ENCODE results near the gene CHRNA10. TPM values are rescaled to one million over a fixed set of nuclear protein-coding genes. Genes with fewer than 3 reads are reported as not detected.

Gene CHRNA10
- 1 to 10 TPM; 1.3 to 1.4 TPM for total RNA-seq

- ChIA-PET CTCF (no interaction called here), POLR2A (no interaction called here)
Measured at GRCh38 chr11:3671334-3672254, at the start of gene CHRNA10. Gene CHRNA10, minus strand, starts transcription at chr11:3671384. Its CDS starts 72 bp downstream, at chr11:3671312.

- CTCF ChIA-PET = no interaction called here
- POLR2A ChIA-PET = no interaction called here
Measured at GRCh38 chr11:3712274-3712673, 41.1 kb upstream of the CHRNA10 start.

- ChIA-PET CTCF (no interaction called here), POLR2A (no interaction called here)
Measured at GRCh38 chr11:3710485-3711259, 39.5 kb upstream of the CHRNA10 start.

DNA sequence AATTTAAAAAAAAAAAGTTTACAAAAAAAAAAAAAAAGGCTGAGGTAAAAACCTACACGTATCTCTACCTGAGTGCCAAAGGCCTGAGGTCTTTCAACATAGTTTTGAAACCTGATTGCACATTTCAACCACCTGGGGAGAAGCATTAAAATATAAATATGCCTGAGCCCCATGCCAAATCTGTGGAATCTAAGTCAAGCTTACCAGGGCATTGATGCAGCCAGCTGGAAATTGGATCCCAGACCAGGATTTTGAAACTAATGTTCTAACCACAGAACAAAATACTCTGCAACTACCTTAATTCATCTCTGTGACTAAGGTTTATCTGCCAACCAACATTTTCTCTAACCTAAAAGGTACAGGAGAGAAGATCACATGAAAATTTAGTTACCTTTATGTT is 38.8 kb upstream of the CHRNA10 start:
- CTCF ChIA-PET = no interaction called here

DNA sequence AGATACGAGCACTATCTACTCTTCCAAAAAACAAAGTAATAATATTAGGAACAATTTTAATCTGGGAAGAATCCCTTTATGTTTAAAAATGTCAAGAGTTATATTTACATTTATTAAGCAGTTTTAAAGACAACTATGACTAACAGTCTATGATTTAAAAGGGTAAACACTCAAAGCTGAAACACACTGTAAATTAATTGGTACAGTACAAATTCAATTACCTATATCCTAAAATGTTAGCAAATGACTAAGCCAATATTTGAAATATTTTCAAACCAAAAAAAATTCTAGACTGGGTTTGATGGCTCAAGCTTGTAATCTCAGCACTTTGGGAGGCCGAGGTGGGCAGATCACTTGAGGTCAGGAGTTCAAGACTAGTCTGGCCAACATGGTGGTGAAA is 36.0 kb upstream of the CHRNA10 start:
- ChIA-PET POLR2A (no interaction called here), CTCF (no interaction called here)

More for the DNA sequence above, 38.8 kb upstream of the CHRNA10 start:
- POLR2A ChIA-PET = no interaction called here

GRCh38 chr11:3703383-3703782 is 32.2 kb upstream of the CHRNA10 start:
- POLR2A ChIA-PET = no interaction called here
- CTCF ChIA-PET = no interaction called here

GRCh38 chr11:3700910-3701309 is 29.7 kb upstream of the CHRNA10 start:
- POLR2A ChIA-PET = interaction anchor here (0.6 kb wide), 1 partner anchor 365 kb away, joined by 3 read pairs; no protein-coding TSS in a partner anchor
- CTCF ChIA-PET = interaction anchor here (1.8 kb wide), 1 partner anchor 107 kb away, joined by 5 read pairs; the partner anchor contains the start of gene PGAP2

DNA sequence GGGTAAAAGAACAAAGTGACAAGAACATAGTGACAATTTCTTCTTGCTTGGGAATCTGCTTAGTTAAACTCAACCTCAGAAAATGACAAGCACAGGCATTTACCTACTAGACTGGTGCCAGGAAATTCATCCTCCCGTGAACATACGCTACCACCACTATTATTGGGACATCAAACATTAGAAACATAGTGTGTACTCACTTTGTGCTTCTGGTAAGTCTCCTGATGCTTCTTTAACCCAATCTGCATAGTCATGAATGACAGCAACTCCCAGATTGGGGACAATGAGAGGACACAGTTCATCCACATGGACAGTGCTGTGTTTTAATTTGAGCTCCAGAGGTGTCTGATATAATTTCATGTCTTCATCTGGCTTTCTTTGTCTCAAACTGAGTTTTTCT is 29.2 kb upstream of the CHRNA10 start:
- POLR2A ChIA-PET = interaction anchor here (0.6 kb wide), 1 partner anchor 366 kb away, joined by 3 read pairs; no protein-coding TSS in a partner anchor
- CTCF ChIA-PET = no interaction called here

DNA sequence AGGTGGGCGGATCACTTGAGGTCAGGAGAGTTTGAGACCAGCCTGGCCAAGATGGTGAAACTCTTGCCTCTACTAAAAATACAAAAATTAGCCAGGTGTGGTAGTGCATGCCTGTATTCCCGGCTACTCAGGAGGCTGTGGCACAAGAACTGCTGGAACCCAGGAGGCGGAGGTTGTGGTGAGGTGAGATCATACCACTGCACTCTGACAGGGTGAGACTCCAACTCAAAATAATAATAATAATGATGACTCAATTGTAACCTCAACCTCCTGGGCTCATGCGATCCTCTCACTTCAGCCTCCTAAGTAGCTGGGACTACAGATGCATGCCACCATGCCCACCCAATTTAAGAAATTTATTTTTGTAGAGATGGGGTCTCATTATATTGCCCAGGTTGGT is 15.6 kb upstream of the CHRNA10 start:
- POLR2A ChIA-PET = no interaction called here
- CTCF ChIA-PET = no interaction called here

- POLR2A ChIA-PET = no interaction called here
- CTCF ChIA-PET = no interaction called here
Measured at GRCh38 chr11:3685923-3686322, 14.7 kb upstream of the CHRNA10 start.

GRCh38 chr11:3684819-3685172 is 13.6 kb upstream of the CHRNA10 start:
- ChIA-PET CTCF (interaction anchor here (0.7 to 1.0 kb wide), 2 partner anchors 9 to 1853 kb away, joined by 3 to 4 read pairs; no protein-coding TSS in a partner anchor), POLR2A (no interaction called here)

DNA sequence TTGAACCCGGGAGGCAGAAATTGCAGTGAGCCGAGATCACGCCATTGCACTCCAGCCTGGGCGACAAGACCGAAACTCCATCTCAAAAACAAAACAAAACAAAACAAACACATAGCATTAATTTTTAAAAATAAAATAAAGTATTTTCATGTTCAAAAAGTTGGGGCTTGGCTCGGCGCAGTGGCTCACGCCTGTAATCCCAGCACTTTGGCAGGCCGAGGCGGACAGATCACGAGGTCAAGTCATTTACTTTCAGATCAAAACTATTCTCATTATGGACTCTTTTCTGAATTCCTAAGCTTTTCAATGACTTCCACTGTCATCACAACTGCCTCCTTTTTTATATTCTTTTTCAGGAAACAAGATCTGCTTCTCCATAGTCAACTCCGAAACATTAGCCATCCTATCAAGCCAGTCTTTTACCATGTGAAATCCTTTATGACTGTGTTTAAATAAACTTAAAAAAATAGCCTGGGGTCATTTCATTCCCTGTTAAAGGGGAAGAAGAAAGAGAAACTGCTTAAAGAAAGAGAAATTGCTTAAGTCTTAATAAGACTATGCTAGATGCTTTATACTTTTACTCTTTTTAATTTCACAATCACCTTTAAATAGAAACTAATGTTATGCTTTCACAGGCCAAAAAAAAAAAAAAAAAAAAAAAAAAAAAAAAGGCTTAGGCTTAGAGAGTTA is 13.1 kb upstream of the CHRNA10 start:
- CTCF ChIA-PET = interaction anchor here (0.7 to 1.0 kb wide), 2 partner anchors 9 to 1852 kb away, joined by 3 to 4 read pairs; no protein-coding TSS in a partner anchor
- POLR2A ChIA-PET = no interaction called here

- ChIA-PET CTCF (no interaction called here), POLR2A (no interaction called here)
Measured at GRCh38 chr11:3683039-3683438, 11.9 kb upstream of the CHRNA10 start.

- ChIA-PET POLR2A (no interaction called here), CTCF (interaction anchor here (1.7 kb wide), 1 partner anchor 10 kb away, joined by 5 read pairs; no protein-coding TSS in a partner anchor)
Measured at GRCh38 chr11:3679077-3679476, 7.9 kb upstream of the CHRNA10 start.

DNA sequence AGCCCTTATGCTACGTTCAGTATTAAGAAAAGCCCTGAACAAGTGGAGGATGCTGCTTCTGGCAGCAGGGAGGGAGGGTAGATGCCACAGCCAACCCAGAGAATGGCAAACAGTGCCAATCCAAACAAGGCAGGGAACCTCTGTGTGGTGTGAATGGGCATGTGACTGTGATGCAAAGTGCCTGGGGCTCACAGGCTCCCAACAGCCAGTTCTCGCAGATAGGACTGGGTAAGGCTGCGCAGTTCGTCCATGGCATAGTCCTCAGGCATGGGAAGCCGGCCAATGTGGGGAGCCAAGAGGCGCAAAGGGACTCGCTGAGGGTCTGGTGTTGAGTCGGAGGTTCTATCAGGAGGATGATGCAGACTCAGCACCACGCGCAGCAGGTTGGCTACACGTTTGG is 4.8 kb upstream of the CHRNA10 start:
- CTCF ChIA-PET = interaction anchor here (0.8 kb wide), 1 partner anchor 9 kb away, joined by 3 read pairs; no protein-coding TSS in a partner anchor
- POLR2A ChIA-PET = no interaction called here

DNA sequence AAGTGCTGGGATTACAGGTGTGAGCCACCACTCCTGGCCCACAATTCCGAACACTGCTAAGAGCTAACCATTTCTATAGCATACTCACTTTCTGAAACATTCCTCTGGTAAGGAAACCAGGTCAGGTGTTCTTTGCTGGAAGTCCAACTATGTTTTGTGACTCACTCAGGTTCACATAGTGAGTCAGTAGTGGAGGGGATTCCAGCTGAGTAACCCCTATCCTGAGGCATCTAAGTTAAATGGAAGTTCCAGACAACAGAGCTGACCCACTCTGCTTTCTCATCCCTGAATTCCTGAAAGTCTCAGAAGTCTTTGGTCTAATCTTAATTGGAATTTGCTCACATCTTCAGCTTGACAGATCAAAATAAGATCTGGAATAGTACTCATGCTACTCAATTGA is 3.0 kb upstream of the CHRNA10 start:
- CTCF ChIA-PET = no interaction called here
- POLR2A ChIA-PET = no interaction called here

DNA sequence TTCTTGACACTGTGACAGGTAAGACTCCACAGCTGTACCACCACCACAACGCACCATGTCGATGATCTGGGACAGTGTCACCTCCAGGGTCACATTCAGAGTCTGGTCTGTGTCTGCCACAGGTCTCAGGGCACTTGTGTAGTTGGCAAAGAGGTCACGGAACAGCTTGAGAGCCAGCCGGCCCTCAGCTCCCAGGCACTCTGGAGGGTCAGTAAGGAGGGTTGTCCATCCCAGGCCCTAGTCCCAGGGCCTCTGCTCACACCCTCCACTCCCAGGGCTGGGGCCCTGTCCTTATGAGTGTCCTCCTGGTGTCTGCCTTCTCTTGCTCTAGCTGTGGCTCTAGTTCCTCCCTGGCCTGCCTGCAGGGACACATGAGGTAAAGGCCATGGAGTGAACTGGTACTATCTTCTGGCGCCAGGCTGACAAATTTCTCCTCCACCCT is 1.4 kb downstream of the CHRNA10 start:
- ChIA-PET POLR2A (no interaction called here), CTCF (interaction anchor here (0.6 kb wide), 1 partner anchor 9 kb away, joined by 4 read pairs; no protein-coding TSS in a partner anchor)

- CTCF ChIA-PET = interaction anchor here (0.6 kb wide), 1 partner anchor 8 kb away, joined by 3 read pairs; no protein-coding TSS in a partner anchor
- POLR2A ChIA-PET = no interaction called here
Measured at GRCh38 chr11:3669128-3669527, 2.1 kb downstream of the CHRNA10 start.

DNA sequence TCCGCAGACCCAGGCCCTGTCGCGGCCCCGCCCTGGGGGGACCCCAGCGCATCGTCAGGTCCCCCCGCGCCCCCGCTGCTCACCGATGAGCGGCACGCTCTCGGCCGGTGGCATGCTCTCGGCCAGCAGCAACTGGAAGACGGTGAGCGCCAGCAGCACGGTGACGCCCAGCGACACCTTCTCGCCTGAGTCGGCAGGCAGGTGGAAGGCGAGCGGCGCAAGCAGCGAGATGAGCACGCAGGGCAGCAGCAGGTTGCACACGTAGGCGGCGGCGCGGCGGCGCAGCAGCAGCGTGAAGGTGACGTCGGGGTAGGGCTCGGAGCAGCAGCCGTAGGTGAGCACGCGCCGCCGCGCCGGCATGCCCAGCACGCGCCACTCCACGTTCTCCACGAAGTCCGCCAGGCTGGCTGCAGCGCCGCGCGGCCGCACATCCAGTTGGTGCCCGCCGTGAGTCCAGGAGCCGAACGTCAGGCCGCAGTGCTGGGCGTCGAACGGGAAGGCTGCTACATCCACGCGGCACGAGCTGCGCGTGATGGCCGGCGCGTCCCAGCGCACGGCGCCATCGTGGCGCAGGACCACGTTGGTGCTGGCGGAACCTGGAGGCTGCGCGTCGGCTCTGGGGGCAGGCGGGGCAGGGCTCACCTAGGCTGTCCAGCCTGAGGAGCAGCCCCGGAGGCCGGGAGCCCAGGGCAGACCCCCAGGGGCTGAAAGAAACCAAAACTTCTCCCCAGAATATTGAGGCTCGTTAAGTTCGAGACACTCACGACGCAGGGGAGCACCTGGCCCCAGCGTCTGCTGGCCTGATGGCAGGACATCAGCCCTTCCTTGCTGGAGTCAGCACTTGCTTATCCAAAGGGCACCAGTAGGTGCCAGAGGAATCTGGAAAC is 3.8 kb downstream of the CHRNA10 start:
- CTCF ChIA-PET = no interaction called here

More for the DNA sequence above, 3.8 kb downstream of the CHRNA10 start:
- POLR2A ChIA-PET = no interaction called here

Data from activated CD8-positive, alpha-beta memory T cell treated with anti-CD3 and anti-CD28 coated beads for 36 hours (primary cell).